PFSK-1 (cell line): ENCODE measurements around the gene CD99.

ENCODE experiments used
- POLR2AphosphoS5 ChIP-seq: IDR thresholded peaks from 2 replicates; pipeline ENCODE4 v1.6.1; 2012; ENCODE audit warnings: low read depth, mild to moderate bottlenecking, control low read depth, low read length, moderate library complexity
- SIN3A ChIP-seq: IDR thresholded peaks from 2 replicates; pipeline ENCODE4 v1.6.1; 2012; ENCODE audit warnings: mild to moderate bottlenecking, low read length, moderate library complexity, borderline replicate concordance; ENCODE audit not compliant: insufficient read depth
- TAF1 ChIP-seq: IDR thresholded peaks from 2 replicates; pipeline ENCODE4 v1.6.1; 2012; ENCODE audit warnings: low read length, control low read depth, borderline replicate concordance; ENCODE audit not compliant: insufficient read depth
- TF ChIP-seq, protein P1 (sequence below), 2 experiments: IDR thresholded peaks; 2 replicates each; pipeline versions ENCODE4 v1.6.1 to v1.8.0; 2011 to 2012; ENCODE audit warnings: low read depth in 2 of 2, low read length in 2 of 2, control low read depth in 1 of 2, inconsistent platforms in 1 of 2, mild to moderate bottlenecking in 1 of 2, moderate library complexity in 1 of 2; ENCODE audit not compliant: insufficient read depth in 1 of 2

DNA sequence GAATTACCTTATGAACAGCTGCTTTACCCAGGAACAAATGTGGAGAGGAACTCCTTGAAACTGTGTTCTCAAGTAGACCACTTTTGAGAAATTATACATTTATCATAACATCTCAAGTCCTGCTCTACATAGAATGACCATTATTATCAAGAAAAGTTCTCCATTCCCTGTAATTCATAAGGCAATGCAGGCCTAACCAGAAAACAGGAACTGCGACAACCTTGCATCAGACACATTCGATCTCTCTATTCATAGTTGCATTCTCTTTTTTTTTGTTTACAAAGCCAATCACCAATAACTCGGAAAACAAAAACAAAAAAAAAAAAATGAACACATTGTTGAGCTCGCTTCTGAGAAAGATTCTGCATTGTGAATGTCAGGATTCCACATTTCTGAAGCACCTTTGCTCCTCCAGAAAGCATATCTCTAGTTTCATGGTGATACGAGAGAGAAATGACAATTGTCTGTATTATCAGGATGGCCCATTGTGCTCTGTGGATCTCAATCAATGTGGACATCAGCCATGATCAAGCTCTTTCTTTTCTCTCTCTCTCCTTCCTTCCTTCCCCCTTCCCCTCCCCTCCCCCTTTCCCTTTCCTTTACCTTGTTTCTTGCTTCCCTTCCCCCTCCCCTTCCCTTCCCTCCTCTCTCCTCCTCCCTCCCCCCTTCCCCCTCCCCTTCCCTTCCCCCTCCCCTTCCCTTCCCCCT is 32.4 kb upstream of the CD99 start:
- TF ChIP-seq POLR2AphosphoS5 (no peak), SIN3A (no peak), TAF1 (no peak)
- TF ChIP-seq, protein P1, sequence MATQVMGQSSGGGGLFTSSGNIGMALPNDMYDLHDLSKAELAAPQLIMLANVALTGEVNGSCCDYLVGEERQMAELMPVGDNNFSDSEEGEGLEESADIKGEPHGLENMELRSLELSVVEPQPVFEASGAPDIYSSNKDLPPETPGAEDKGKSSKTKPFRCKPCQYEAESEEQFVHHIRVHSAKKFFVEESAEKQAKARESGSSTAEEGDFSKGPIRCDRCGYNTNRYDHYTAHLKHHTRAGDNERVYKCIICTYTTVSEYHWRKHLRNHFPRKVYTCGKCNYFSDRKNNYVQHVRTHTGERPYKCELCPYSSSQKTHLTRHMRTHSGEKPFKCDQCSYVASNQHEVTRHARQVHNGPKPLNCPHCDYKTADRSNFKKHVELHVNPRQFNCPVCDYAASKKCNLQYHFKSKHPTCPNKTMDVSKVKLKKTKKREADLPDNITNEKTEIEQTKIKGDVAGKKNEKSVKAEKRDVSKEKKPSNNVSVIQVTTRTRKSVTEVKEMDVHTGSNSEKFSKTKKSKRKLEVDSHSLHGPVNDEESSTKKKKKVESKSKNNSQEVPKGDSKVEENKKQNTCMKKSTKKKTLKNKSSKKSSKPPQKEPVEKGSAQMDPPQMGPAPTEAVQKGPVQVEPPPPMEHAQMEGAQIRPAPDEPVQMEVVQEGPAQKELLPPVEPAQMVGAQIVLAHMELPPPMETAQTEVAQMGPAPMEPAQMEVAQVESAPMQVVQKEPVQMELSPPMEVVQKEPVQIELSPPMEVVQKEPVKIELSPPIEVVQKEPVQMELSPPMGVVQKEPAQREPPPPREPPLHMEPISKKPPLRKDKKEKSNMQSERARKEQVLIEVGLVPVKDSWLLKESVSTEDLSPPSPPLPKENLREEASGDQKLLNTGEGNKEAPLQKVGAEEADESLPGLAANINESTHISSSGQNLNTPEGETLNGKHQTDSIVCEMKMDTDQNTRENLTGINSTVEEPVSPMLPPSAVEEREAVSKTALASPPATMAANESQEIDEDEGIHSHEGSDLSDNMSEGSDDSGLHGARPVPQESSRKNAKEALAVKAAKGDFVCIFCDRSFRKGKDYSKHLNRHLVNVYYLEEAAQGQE (IDR thresholded peaks at IDR 0.05; ENCODE audit: insufficient read depth in 1 of 2, low read depth in 2 of 2, low read length in 2 of 2): no peak
